Panc1 (cell line): ENCODE measurements around the gene CDKAL1. TPM values are rescaled to one million over a fixed set of nuclear protein-coding genes. Genes with fewer than 3 reads are reported as not detected.

ENCODE experiments used
- ATAC-seq: fragments of 200-7000 bp; cut with Tn5 transposase; 2 replicates; pipeline ENCODE4 v1.9.1; 2020; ENCODE audit warnings: mild to moderate bottlenecking, moderate library complexity
- BruUV-seq: library from RNA; stranded (reverse); fragments of 400-500 nt; replicated peaks from 2 replicates; lab custom pipeline; 2021; lab: Mats Ljungman, UMichigan
- CTCF ChIA-PET: fragments of 300-600 bp; sonication (Branson Sonifier 250); formaldehyde crosslinking; loops from one replicate; lab custom pipeline; 2022; ENCODE audit warnings: antibody characterized with exemption; lab: Charles Lee
- POLR2A ChIA-PET: fragments of 300-600 bp; sonication (Branson Sonifier 250); formaldehyde crosslinking; loops from one replicate; lab custom pipeline; 2022; ENCODE audit warnings: antibody characterized with exemption; lab: Charles Lee
- DNase-seq: peaks from one replicate; pipeline ENCODE4 v3.0.0-alpha.2; 2010; ENCODE audit warnings: low read depth, low spot score
- H3K27ac ChIP-seq: 2 replicates; pipeline ENCODE4 v1.5.1; 2011; ENCODE audit warnings: mild to moderate bottlenecking, low read length, inconsistent platforms
- H3K27me3 ChIP-seq: fragments of 200-500 bp; sonication (Bioruptor generic); 2 replicates; pipeline ENCODE4 v1.6.0; 2014; ENCODE audit warnings: low read length, inconsistent platforms; ENCODE audit not compliant: control insufficient read depth, insufficient read depth
- H3K36me3 ChIP-seq: fragments of 200-500 bp; sonication (Bioruptor generic); 2 replicates; pipeline ENCODE4 v1.5.1; 2014; ENCODE audit warnings: inconsistent platforms, mild to moderate bottlenecking, low read length, moderate library complexity; ENCODE audit not compliant: control insufficient read depth, insufficient read depth
- H3K4me1 ChIP-seq: 2 replicates; pipeline ENCODE4 v1.5.1; 2011; ENCODE audit warnings: inconsistent platforms, mild to moderate bottlenecking, low read length, moderate library complexity; ENCODE audit not compliant: control insufficient read depth, insufficient read depth
- H3K4me3 ChIP-seq, 2 experiments: 2 replicates each; pipeline ENCODE4 v1.5.1; 2011 to 2012; ENCODE audit warnings: low read depth in 2 of 2, low read length in 2 of 2, mild to moderate bottlenecking in 2 of 2, inconsistent platforms in 1 of 2, moderate library complexity in 1 of 2
- H3K9me3 ChIP-seq: fragments of 200-500 bp; sonication (Bioruptor generic); 2 replicates; pipeline ENCODE4 v1.5.1; 2014; ENCODE audit warnings: low read depth, mild to moderate bottlenecking, inconsistent platforms, low read length, moderate library complexity; ENCODE audit not compliant: control insufficient read depth, insufficient read depth
- POLR2AphosphoS5 ChIP-seq: IDR thresholded peaks from 2 replicates; pipeline ENCODE4 v1.6.1; 2012; ENCODE audit warnings: mild to moderate bottlenecking, low read depth, low read length, moderate library complexity
- SIN3A ChIP-seq: IDR thresholded peaks from 2 replicates; pipeline ENCODE4 v1.6.1; 2012; ENCODE audit warnings: low read depth, mild to moderate bottlenecking, low read length, moderate library complexity, borderline replicate concordance; ENCODE audit not compliant: insufficient read depth
- TCF7L2 ChIP-seq: IDR thresholded peaks from 2 replicates; pipeline ENCODE4 v1.6.1; 2011; ENCODE audit warnings: mild to moderate bottlenecking, low read depth, low read length, inconsistent platforms
- in situ Hi-C: cut with HindIII; loops from 2 replicates; pipeline ENCODE4 v1.10.0; 2016; ENCODE audit warnings: low sequenced_read_pairs, low pct_unique_long_range_greater_than_20kb
- intact Hi-C: fragments of 100-400 bp; cut with micrococcal nuclease; formaldehyde crosslinking; loops from one replicate; pipeline ENCODE4 v1.10.0; 2022; ENCODE audit not compliant: unreplicated experiment
- total RNA-seq: library from RNA; stranded (reverse); gene quantifications from one replicate; pipeline ENCODE4 v1.2.1, GENCODE V29; 2021; ENCODE audit not compliant: unreplicated experiment
- TF ChIP-seq, protein P1 (sequence below), 2 experiments: IDR thresholded peaks; 2 replicates each; pipeline ENCODE4 v1.6.1; 2011 to 2012; ENCODE audit warnings: low read depth in 2 of 2, control low read depth in 1 of 2, low read length in 1 of 2, mild to moderate bottlenecking in 1 of 2, moderate library complexity in 1 of 2; ENCODE audit not compliant: insufficient read depth in 1 of 2
- TF ChIP-seq, protein P2 (sequence below): fragments of 450-650 bp; IDR thresholded peaks from 2 replicates; pipeline ENCODE4 v1.5.1; 2017; ENCODE audit warnings: mild to moderate bottlenecking

Gene CDKAL1
- total RNA-seq, 1 experiment from 2014 or later: 14.5 TPM

DNA sequence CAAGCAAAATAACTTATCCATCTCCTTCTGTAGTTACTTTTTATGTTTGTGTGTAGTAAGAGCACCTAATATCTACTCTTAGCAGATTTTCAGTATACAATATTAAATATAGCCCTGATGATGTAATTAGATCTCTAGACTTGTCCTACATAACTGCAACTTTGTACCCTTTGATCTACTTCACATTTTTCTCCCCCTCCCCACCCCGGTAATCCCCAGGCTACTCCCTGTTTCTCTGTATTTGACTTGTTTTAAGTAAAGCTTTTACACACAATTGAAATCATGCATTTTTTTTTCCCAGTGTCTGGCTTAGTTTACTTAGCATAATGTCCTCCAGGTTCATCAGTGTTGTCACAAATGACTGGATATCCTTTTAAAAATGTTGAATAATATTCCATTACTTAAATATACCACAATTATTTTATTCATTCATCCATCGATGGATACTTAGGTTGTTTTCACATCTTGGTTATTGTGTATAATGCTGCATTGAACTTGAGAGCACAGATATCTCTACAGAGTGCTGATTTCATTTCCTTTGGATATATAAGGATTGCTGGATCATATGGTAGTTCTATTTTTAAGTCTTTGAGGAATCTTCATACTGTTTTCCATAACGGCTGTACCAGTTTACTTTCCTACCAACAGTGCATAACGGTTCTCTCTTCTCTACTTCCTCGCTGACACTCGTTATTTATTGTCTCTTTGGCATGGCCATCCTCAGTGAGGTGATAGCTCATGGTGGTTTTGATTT, 212.7 kb downstream of the CDKAL1 start:
- Histone ChIP-seq H3K36me3 (no peaks in the 10 kb centered on the region), H3K4me1 (no peaks in the 10 kb centered on the region), H3K27ac (no peak overlapping the region), H3K27me3 (no peaks in the 10 kb centered on the region), H3K4me3 (no peak overlapping the region), H3K9me3 (no peaks in the 10 kb centered on the region)
- TF ChIP-seq, protein P1, sequence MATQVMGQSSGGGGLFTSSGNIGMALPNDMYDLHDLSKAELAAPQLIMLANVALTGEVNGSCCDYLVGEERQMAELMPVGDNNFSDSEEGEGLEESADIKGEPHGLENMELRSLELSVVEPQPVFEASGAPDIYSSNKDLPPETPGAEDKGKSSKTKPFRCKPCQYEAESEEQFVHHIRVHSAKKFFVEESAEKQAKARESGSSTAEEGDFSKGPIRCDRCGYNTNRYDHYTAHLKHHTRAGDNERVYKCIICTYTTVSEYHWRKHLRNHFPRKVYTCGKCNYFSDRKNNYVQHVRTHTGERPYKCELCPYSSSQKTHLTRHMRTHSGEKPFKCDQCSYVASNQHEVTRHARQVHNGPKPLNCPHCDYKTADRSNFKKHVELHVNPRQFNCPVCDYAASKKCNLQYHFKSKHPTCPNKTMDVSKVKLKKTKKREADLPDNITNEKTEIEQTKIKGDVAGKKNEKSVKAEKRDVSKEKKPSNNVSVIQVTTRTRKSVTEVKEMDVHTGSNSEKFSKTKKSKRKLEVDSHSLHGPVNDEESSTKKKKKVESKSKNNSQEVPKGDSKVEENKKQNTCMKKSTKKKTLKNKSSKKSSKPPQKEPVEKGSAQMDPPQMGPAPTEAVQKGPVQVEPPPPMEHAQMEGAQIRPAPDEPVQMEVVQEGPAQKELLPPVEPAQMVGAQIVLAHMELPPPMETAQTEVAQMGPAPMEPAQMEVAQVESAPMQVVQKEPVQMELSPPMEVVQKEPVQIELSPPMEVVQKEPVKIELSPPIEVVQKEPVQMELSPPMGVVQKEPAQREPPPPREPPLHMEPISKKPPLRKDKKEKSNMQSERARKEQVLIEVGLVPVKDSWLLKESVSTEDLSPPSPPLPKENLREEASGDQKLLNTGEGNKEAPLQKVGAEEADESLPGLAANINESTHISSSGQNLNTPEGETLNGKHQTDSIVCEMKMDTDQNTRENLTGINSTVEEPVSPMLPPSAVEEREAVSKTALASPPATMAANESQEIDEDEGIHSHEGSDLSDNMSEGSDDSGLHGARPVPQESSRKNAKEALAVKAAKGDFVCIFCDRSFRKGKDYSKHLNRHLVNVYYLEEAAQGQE (IDR thresholded peaks at IDR 0.05; ENCODE audit: insufficient read depth in 1 of 2, low read depth in 2 of 2, low read length in 1 of 2): no peak
- TF ChIP-seq SIN3A (no peak), POLR2AphosphoS5 (no peak), TCF7L2 (no peak)
- TF ChIP-seq, protein P2, sequence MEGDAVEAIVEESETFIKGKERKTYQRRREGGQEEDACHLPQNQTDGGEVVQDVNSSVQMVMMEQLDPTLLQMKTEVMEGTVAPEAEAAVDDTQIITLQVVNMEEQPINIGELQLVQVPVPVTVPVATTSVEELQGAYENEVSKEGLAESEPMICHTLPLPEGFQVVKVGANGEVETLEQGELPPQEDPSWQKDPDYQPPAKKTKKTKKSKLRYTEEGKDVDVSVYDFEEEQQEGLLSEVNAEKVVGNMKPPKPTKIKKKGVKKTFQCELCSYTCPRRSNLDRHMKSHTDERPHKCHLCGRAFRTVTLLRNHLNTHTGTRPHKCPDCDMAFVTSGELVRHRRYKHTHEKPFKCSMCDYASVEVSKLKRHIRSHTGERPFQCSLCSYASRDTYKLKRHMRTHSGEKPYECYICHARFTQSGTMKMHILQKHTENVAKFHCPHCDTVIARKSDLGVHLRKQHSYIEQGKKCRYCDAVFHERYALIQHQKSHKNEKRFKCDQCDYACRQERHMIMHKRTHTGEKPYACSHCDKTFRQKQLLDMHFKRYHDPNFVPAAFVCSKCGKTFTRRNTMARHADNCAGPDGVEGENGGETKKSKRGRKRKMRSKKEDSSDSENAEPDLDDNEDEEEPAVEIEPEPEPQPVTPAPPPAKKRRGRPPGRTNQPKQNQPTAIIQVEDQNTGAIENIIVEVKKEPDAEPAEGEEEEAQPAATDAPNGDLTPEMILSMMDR: no peak
- BruUV-seq: no TSS peak
- DNase-seq (no peak), ATAC-seq (no peak)
- intact Hi-C loops: no loop called here
- CTCF ChIA-PET: no interaction called here
- POLR2A ChIA-PET: interaction anchor here (0.5 kb wide), 1 partner anchor 343 kb away, joined by 7 read pairs; no protein-coding TSS in a partner anchor
- in situ Hi-C loops: no loop called here

DNA sequence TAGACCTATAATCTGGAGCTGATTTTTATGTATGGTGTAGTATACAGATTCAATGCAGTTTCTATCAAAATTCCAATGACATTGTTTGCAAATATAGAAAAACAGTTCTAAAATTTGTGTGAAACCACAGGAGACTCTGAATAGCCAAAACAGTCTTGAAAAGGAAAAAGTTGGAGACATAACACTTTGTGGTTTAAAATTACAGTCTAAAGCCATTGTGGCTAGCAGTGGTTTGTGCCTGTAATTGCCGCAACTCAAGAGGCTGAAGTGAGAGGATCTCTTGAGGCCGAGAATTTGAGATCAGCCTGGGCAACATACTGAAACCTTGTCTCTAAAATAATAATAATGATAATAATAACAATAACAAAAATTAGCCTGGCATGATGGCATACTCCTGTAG, 213.7 kb downstream of the CDKAL1 start:
- Histone ChIP-seq H3K4me1 (no peaks in the 10 kb centered on the region), H3K36me3 (no peaks in the 10 kb centered on the region), H3K9me3 (no peaks in the 10 kb centered on the region), H3K4me3 (no peak overlapping the region), H3K27ac (no peak overlapping the region), H3K27me3 (no peaks in the 10 kb centered on the region)
- DNase-seq (no peak), ATAC-seq (no peak)
- CTCF ChIA-PET: no interaction called here
- no TSS peak for BruUV-seq
- intact Hi-C loops: no loop called here
- in situ Hi-C loops: no loop called here
- TF ChIP-seq TCF7L2: no peak
- TF ChIP-seq, protein P2: no peak
- TF ChIP-seq, protein P1 (IDR thresholded peaks at IDR 0.05; ENCODE audit: insufficient read depth in 1 of 2, low read depth in 2 of 2, low read length in 1 of 2): no peak
- TF ChIP-seq POLR2AphosphoS5: no peak
- TF ChIP-seq SIN3A: no peak
- POLR2A ChIA-PET: interaction anchor here (0.5 kb wide), 1 partner anchor 344 kb away, joined by 7 read pairs; no protein-coding TSS in a partner anchor
